Fibroblast of the conjunctiva (primary cell): ENCODE measurements around the gene MCAM.
A peak's percentile ranks its signal among the peaks of the same experiment; 100 is the strongest.

Experiments
- DNase-seq: peaks from one replicate; pipeline ENCODE4 v3.0.0-alpha.2; 2010; ENCODE audit warnings: low read depth

The MCAM gene

GRCh38 chr11:119306373-119306890, 10.5 kb downstream of the MCAM start:
- peak; percentile 23 for DNase-seq

- DNase-seq, result no peak
These were observed 11.2 kb downstream of the MCAM start for GRCh38 chr11:119305556-119306372.

DNA sequence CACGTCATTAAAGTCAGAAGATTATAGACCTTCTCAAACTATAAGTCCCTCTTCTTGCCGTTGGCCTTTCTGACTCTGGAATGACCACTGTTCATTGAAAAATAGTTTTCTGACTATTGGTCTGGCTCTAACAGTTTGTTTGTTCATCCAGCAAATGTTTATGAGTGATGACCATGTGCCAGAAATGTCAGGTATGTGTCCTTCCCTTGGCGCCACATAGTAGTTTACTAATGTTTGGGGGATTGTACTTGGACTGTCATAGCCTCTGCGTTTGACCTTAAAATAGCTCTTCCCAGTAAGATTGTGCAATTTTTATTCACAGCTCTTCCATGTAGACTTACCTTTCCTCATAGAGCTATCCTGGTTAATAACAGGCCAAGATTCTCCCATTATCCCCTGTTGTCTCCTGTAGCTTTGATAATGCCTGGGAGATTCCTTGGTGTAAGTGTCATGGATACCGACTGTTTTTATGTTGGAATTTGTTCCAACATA, 13.7 kb downstream of the MCAM start:
- no peak for DNase-seq

- DNase-seq, result no peak
These were observed 16.5 kb downstream of the MCAM start for GRCh38 chr11:119300198-119300964.

DNA sequence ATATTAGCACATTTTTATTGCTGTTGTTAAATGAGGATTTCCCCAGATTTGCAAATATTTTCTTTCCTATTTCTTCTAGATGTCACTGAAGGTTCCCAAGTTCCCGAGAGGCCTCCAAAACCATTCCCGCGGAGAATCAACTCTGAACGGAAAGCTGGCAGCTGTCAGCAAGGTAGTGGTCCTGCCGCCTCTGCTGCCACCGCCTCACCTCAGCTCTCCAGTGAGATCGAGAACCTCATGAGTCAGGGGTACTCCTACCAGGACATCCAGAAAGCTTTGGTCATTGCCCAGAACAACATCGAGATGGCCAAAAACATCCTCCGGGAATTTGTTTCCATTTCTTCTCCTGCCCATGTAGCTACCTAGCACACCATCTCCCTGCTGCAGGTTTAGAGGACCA, 17.5 kb downstream of the MCAM start:
- DNase-seq, result no peak

GRCh38 chr11:119298726-119299125, 18.2 kb downstream of the MCAM start:
- DNase-seq, result no peak

GRCh38 chr11:119297938-119298337, 19.0 kb downstream of the MCAM start:
- no peak for DNase-seq

- DNase-seq, result no peak
These were observed 21.8 kb downstream of the MCAM start for GRCh38 chr11:119295178-119295577.

DNA sequence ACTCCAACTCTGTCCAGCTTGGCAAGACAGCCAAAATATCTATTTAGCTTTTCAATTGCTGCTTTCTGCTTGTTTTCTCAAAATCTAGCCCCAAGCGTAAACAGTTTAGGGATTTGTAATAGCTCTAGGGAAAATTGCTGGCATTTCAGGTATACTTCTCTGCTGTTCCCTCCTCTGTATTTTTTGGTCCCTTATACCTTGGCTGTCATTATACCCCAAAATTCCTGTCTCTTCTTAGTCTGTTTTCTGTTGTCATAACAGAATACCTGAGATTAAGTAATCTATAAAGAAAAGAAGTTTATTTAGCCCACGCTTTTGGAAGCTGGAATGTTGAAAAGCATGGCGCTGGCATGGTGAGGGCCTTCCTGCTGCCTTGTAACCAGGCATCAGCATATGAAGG, 23.5 kb downstream of the MCAM start:
- DNase-seq, result no peak

- DNase-seq, result no peak
These were observed 25.9 kb downstream of the MCAM start for GRCh38 chr11:119290894-119291497.

DNA sequence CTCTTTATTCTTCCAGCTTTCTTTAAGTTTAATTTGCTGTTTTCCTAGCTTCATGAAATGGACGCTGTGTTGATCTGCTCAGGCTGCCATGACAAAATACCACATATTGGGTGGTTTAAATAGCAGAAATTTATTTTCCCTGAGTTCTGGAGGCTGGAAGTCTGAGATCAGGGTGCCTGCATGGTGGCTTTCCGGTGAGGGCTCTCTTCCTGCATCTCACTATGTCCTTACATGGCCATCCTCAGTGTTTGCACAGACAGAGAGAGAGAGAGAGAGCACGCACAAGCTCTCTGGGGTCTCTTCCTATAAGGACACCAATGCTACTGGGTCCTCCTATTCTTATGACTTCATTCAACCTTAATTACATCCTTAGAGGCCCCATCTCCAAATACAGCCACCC, 28.7 kb downstream of the MCAM start:
- no peak for DNase-seq

- DNase-seq, result no peak
These were observed 31.5 kb downstream of the MCAM start for GRCh38 chr11:119285431-119285830.

- peak; percentile 26 for DNase-seq
These were observed 32.4 kb downstream of the MCAM start for GRCh38 chr11:119284344-119285157.

- no peak for DNase-seq
These were observed 34.4 kb downstream of the MCAM start for GRCh38 chr11:119282495-119282894.

- no peak for DNase-seq
These were observed 39.3 kb downstream of the MCAM start for GRCh38 chr11:119277660-119278059.

- no peak for DNase-seq
These were observed 43.2 kb downstream of the MCAM start for GRCh38 chr11:119273721-119274120.

GRCh38 chr11:119267645-119268044, 49.3 kb downstream of the MCAM start:
- DNase-seq, result no peak

DNA sequence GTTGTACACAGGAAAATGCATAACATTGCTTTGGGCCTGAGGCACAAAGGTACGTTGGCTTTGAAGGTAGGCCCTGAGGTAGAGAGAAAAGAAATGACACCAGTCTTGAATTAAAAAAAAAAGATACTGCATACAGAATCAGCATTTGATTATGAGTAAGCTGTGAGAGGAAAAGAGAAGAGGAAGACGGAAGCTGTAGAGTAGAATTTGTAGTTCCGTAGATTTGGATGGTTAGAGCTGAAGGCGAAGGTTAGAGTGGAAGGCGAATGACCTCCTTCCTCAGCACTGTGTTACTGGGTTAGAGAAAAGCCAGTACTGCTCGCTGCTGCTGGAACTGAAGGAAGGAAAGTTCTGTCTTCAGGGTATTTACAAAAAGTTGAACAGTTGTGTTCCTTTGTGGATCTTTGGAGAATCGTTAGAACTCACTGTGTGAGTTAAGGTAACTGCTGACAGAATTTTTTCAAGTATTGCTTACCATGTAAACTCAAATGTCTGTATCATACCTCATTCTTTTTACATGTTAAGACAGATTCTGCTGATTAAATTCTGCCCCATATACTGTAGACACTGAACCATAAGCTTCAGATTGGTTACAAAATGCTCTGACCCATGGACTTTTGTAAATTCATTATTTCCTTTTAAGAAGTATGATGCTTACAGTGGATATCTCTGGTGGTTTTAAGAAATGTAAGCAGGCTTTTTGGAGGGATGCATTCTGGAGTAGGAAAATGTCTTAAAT, 50.2 kb downstream of the MCAM start:
- DNase-seq, result no peak

DNA sequence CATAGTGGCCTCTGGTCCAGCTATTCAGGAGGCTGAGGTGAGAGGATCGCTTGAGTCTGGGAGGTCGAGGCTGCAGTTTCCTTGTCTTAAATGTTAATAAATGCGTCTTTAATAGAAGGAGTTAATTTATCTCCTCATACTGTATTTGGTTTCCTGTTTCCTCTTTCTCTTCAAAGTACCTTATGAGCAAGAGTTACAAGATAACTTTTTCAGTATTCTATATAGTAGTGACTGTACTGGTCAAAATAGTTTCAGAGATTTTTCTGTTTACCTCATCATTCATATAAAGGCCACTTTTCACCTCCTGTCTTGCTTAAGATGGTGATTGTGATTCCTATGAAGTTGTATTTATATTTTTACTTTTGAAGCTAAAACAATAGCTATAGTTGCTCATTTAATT, 50.9 kb downstream of the MCAM start:
- no peak for DNase-seq

DNA sequence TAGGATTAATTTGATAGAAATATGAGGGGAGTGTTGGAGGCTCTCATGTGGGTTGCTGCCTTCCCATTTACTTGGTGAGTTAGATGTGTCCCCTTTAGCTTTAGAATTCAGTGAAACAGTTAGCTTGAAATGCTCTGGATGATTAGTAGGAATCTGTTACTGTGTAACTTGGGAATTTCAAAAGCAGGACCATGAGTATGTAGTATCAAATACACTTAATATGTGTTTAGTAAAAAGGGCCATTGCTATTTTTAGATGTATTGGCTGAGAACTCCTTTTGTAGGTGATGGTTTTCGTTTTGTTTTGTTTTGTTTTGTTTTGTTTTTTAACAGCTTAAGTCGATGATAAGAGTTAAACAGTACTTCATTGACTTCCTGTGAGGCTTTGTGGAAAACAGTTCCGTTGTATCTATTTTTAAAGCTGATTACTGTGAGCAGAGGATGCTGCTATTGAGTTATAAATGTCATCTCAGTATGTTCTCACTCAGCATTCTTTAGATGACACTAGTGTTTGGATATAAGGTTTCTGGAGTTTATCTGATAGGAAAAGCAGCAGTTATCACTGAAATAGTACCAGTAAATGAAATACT, 53.5 kb downstream of the MCAM start:
- DNase-seq, result no peak
